Esophagus muscularis mucosa (tissue), 4 donors: ENCODE data around the gene RIC8B. TPM values are rescaled to one million over a fixed set of nuclear protein-coding genes. Genes with fewer than 3 reads are reported as not detected.

ENCODE experiments used
- DNase-seq: peaks from one replicate; pipeline ENCODE4 v3.0.0-alpha.2; 2017; ENCODE audit errors: extremely low spot score
- H3K27ac ChIP-seq, 4 donors: fragments of 200-600 bp; sonication (generic); replicated peaks in 1 of 4; 1 replicate in 3 of 4; 2 replicates in 1 of 4; pipeline ENCODE4 v1.5.1; 2016 to 2019; ENCODE audit warnings: mild to moderate bottlenecking in 1 of 4
- H3K27me3 ChIP-seq, 4 donors: fragments of 200-600 bp; sonication (generic); one replicate each; pipeline versions ENCODE4 v1.5.1 to v1.6.0; 2016 to 2019
- H3K36me3 ChIP-seq, 4 donors: fragments of 200-600 bp; sonication (generic); one replicate each; pipeline ENCODE4 v1.5.1; 2016 to 2019
- H3K4me1 ChIP-seq, 4 donors: fragments of 200-600 bp; sonication (generic); one replicate each; pipeline ENCODE4 v1.5.1; 2016 to 2019
- H3K4me3 ChIP-seq, 4 donors: fragments of 200-600 bp; sonication (generic); 1 replicate in 2 of 4; 2 replicates in 2 of 4; pipeline ENCODE4 v1.5.1; 2016 to 2019; ENCODE audit warnings: mild to moderate bottlenecking in 4 of 4, moderate library complexity in 1 of 4
- H3K9me3 ChIP-seq, 4 donors: fragments of 200-600 bp; sonication (generic); 1 replicate in 3 of 4; 2 replicates in 1 of 4; pipeline ENCODE4 v1.5.1; 2016 to 2019
- CTCF ChIP-seq, 3 experiments: fragments of 200-600 bp in 2 of 3; fragments of 450-650 bp in 1 of 3; sonication (generic) in 2 of 3; IDR thresholded peaks; one replicate each; pipeline ENCODE4 v1.5.1; 2017 to 2019; ENCODE audit warnings: antibody characterized with exemption in 3 of 3, mild to moderate bottlenecking in 2 of 3, moderate library complexity in 1 of 3
- EP300 ChIP-seq: sonication (generic); formaldehyde crosslinking; IDR thresholded peaks from one replicate; pipeline ENCODE4 v1.6.1; 2017; ENCODE audit warnings: antibody characterized with exemption
- POLR2A ChIP-seq: fragments of 450-650 bp; IDR thresholded peaks from one replicate; pipeline ENCODE4 v1.6.1; 2017; ENCODE audit warnings: antibody characterized with exemption, moderate library complexity, mild to moderate bottlenecking, low read depth
- POLR2AphosphoS5 ChIP-seq, 2 donors: sonication (generic); formaldehyde crosslinking; IDR thresholded peaks; one replicate each; pipeline ENCODE4 v1.6.1; 2017; ENCODE audit warnings: antibody characterized with exemption in 2 of 2
- WGBS: methylation state at CpG from one replicate; pipeline ENCODE4 v1.1.5; 2018; 5-methylcytosine and 5-hydroxymethylcytosine counted together
- intact Hi-C: fragments of 100-400 bp; cut with DNase I; formaldehyde crosslinking; loops from one replicate; pipeline ENCODE4 v1.15.1; 2023
- total RNA-seq, 4 donors: library from RNA; depleted of rRNA; stranded (reverse); fragments of >200 nt; gene quantifications; one replicate each; pipeline versions ENCODE4 v1.1.0 to v1.2.1, GENCODE V29; 2016

The RIC8B gene
- total RNA-seq, 4 donors from 2014 or later: 13.8 to 19.1 (median 15.3) TPM

DNA sequence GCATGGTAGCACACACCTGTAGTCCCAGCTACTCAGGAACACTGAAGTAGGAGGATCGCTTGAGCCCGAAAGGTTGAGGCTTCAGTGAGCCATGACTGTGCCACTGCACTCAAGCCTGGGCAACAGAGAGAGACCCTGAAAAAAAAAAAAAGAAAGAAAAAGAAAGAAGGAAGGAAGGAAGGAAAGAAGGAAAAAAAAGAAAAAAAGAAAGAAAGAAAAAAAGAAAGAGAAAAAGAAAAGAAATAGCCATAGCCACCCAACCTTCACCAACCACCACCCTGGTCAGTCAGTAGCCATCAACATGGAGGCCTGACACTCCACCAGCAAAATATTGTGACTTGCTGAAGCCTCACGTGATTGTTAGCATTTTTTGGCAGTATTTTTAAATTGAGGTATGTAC, 159.8 kb downstream of the RIC8B start:
- Histone ChIP-seq H3K36me3 (no peaks in the 10 kb centered on the region), H3K27ac (no peak overlapping the region), H3K9me3 (peaks cover 0 to 6% (median 2%) of the 10 kb centered on the region in 4 donors), H3K4me1 (no peaks in the 10 kb centered on the region), H3K4me3 (no peak overlapping the region), H3K27me3 (no peaks in the 10 kb centered on the region)
- DNase-seq: no peak
- intact Hi-C loops: no loop called here
- 80% methylated on average over 3 of the region's 3 CpGs for WGBS
- TF ChIP-seq EP300 (no peak), POLR2A (no peak), POLR2AphosphoS5 (IDR thresholded peaks at IDR 0.05) (no peak), CTCF (IDR thresholded peaks at IDR 0.05) (no peak)

Other genes with a start within 250 kb of the RIC8B start
- gene RFX4, start 191.7 kb upstream of the RIC8B start, total RNA-seq: not detected
- 10 to 100 TPM; 31.1 to 39.9 (median 34.5) TPM for gene TMEM263, start 181.2 kb downstream of the RIC8B start, total RNA-seq
- gene MTERF2, start 212.5 kb downstream of the RIC8B start, total RNA-seq: 10 to 100 TPM; 16.7 to 22.2 (median 19.0) TPM